ENCODE results near the gene ZFR. TPM values are rescaled to one million over a fixed set of nuclear protein-coding genes. Genes with fewer than 3 reads are reported as not detected.

ZFR gene
- total RNA-seq, 1 donor from 2014 or later: 77.1 TPM

- no peaks in the 10 kb centered on the region for H3K27me3 Mint-ChIP-seq (ENCODE audit: low read depth)
- no peaks in the 10 kb centered on the region for H3K36me3 Mint-ChIP-seq (ENCODE audit: low read depth)
- no peak overlapping the region for H3K27ac Mint-ChIP-seq (ENCODE audit: unreplicated experiment)
- TF ChIP-seq, protein P1, sequence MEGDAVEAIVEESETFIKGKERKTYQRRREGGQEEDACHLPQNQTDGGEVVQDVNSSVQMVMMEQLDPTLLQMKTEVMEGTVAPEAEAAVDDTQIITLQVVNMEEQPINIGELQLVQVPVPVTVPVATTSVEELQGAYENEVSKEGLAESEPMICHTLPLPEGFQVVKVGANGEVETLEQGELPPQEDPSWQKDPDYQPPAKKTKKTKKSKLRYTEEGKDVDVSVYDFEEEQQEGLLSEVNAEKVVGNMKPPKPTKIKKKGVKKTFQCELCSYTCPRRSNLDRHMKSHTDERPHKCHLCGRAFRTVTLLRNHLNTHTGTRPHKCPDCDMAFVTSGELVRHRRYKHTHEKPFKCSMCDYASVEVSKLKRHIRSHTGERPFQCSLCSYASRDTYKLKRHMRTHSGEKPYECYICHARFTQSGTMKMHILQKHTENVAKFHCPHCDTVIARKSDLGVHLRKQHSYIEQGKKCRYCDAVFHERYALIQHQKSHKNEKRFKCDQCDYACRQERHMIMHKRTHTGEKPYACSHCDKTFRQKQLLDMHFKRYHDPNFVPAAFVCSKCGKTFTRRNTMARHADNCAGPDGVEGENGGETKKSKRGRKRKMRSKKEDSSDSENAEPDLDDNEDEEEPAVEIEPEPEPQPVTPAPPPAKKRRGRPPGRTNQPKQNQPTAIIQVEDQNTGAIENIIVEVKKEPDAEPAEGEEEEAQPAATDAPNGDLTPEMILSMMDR (IDR thresholded peaks at IDR 0.05): no peak
- H3K9me3 Mint-ChIP-seq (ENCODE audit: low read depth): no peaks in the 10 kb centered on the region
- no peak overlapping the region for H3K4me3 Mint-ChIP-seq (ENCODE audit: unreplicated experiment)
- no peak for DNase-seq (ENCODE audit: low spot score)
- H3K4me1 Mint-ChIP-seq (ENCODE audit: low read depth): peaks cover 2% of the 10 kb centered on the region
Measured at GRCh38 chr5:32332361-32332760, 112.2 kb downstream of the ZFR start.

- Mint-ChIP-seq H3K27me3 (ENCODE audit: low read depth) (no peaks in the 10 kb centered on the region), H3K27ac (ENCODE audit: unreplicated experiment) (no peak overlapping the region), H3K9me3 (ENCODE audit: low read depth) (no peaks in the 10 kb centered on the region), H3K4me1 (ENCODE audit: low read depth) (peaks cover 2% of the 10 kb centered on the region), H3K4me3 (ENCODE audit: unreplicated experiment) (no peak overlapping the region), H3K36me3 (ENCODE audit: low read depth) (no peaks in the 10 kb centered on the region)
- TF ChIP-seq, protein P1 (IDR thresholded peaks at IDR 0.05): no peak
- DNase-seq (ENCODE audit: low spot score): no peak
Measured at GRCh38 chr5:32331935-32332274, 112.6 kb downstream of the ZFR start.

- TF ChIP-seq, protein P1 (IDR thresholded peaks at IDR 0.05): no peak
- Mint-ChIP-seq H3K4me3 (ENCODE audit: unreplicated experiment) (no peak overlapping the region), H3K27ac (ENCODE audit: unreplicated experiment) (no peak overlapping the region), H3K9me3 (ENCODE audit: low read depth) (no peaks in the 10 kb centered on the region), H3K27me3 (ENCODE audit: low read depth) (no peaks in the 10 kb centered on the region), H3K4me1 (ENCODE audit: low read depth) (peaks cover 2% of the 10 kb centered on the region), H3K36me3 (ENCODE audit: low read depth) (no peaks in the 10 kb centered on the region)
- no peak for DNase-seq (ENCODE audit: low spot score)
Measured at GRCh38 chr5:32331217-32331934, 113.2 kb downstream of the ZFR start.

DNA sequence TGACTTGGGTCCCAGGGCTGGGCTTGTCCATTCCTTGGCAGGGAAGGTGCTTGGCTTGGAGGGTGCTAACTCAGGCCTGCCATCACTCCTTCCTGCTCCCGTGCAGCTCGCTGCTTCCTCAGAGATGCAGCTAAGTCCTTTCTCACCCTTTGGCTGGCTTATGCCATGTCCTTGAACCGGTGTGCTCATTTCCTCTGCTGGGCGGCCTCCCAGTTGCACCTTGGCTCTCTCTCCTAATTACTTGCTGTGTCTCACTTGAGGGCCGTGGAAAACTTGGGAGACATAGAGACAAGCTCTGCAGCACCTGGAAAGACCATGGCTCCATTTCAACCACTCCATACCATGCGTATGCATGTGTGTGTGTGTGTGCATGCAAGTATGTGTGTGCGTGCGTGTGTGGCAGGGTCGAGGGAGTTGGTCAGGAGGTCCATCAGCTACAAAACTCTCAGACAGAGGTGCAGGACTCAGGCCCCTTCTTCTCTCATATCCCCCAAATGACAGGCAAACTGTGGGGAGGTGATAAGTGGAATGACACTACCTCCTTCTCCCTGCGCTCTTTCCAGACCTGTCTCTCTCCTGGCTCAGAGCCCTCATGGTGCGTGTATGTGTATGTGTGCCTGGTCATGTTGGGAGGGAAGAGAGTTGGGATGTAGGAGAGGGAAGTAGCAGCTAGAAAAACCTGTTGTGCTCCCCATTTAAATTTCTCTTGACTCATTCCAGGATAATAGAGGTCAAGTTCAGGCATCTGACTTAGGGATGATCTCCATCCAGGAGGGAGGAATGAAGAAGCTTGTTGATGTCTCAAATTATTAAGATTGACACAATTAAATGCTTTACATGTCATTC is 114.2 kb downstream of the ZFR start:
- Mint-ChIP-seq H3K4me3 (ENCODE audit: unreplicated experiment) (no peak overlapping the region), H3K4me1 (ENCODE audit: low read depth) (peaks cover 2% of the 10 kb centered on the region), H3K36me3 (ENCODE audit: low read depth) (no peaks in the 10 kb centered on the region), H3K27ac (ENCODE audit: unreplicated experiment) (no peak overlapping the region), H3K9me3 (ENCODE audit: low read depth) (no peaks in the 10 kb centered on the region), H3K27me3 (ENCODE audit: low read depth) (no peaks in the 10 kb centered on the region)
- TF ChIP-seq, protein P1 (IDR thresholded peaks at IDR 0.05): no peak
- DNase-seq (ENCODE audit: low spot score): no peak

DNA sequence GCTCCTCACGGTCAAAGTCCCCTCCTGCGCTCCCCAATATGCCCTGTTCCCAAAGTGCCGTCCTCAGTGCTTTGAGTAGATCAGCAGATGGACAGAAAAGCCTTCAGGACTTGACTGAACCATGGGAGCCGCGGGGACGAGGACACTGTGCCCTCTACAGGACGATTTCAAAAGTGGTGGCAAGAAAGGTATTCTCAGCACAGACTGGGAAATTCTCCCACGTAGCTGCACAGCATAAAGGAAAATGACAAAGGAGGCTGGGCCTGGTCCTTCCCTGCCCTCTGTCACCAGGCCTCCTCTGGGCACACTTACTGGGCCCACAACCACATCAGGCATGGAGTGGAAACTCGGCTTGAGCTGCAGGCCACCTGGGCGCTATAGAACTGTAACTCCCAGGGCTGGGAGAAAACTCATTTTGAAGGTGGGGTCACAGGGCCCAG is 115.1 kb downstream of the ZFR start:
- no peak for DNase-seq (ENCODE audit: low spot score)

More for the DNA sequence above, 115.1 kb downstream of the ZFR start:
- Mint-ChIP-seq H3K9me3 (ENCODE audit: low read depth) (no peaks in the 10 kb centered on the region), H3K4me1 (ENCODE audit: low read depth) (peaks cover 12% of the 10 kb centered on the region), H3K27me3 (ENCODE audit: low read depth) (no peaks in the 10 kb centered on the region), H3K27ac (ENCODE audit: unreplicated experiment) (no peak overlapping the region), H3K36me3 (ENCODE audit: low read depth) (no peaks in the 10 kb centered on the region), H3K4me3 (ENCODE audit: unreplicated experiment) (no peak overlapping the region)
- TF ChIP-seq, protein P1 (IDR thresholded peaks at IDR 0.05): peak; percentile 83

Data from chondrocyte (in vitro differentiated cells).